Stimulated activated CD8-positive, alpha-beta memory T cell treated with anti-CD3 and anti-CD28 coated beads, Interleukin-4, amount 100 ng/mL, for 1 hour (primary cell): ENCODE data around the gene PAQR6.
A peak's percentile ranks its signal among the peaks of the same experiment; 100 is the strongest.
"Not testable (repeated sequence)": the region's sequence is repeated elsewhere in the genome, so short reads cannot be mapped to it uniquely, and the experiment has no call there.

Experiments used
- DNase-seq, 2 donors: peaks; one replicate each; pipeline ENCODE4 v3.0.0-alpha.2; 2020; ENCODE audit warnings: low read depth in 2 of 2, low spot score in 1 of 2

Gene PAQR6

DNA sequence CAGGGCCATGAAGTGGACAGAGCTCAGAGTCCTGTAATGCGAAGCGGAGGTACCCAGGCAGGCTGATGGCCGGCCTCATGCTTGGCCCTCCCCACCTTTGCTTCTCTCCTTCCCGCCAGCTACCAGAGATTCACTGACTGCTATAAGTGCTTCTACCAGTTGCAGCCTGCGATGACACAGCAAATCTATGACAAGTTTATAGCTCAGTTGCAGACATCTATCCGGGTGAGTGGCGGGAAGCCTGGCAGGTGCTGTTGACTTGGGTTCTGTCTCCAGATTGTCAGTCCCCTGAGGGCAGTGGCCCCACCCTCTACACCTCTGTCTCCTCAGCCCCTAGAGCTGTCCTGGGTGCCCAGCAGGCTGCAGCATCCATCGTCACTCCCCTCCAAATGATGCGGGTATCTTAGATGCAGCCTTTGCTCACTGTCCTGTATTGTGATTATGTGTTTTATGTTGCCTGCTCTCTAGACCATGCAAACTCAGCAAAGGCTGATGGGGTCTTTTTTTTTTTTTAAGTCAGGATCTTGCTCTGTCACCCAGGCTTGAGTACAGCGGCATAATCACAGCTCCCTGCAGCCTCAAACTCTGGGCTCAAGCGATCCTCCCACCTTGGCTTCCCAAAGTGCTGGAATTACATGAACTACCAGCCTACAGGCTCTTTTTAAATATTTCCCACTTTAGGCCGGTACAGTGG, 15.5 kb downstream of the PAQR6 start:
- DNase-seq: no peak

DNA sequence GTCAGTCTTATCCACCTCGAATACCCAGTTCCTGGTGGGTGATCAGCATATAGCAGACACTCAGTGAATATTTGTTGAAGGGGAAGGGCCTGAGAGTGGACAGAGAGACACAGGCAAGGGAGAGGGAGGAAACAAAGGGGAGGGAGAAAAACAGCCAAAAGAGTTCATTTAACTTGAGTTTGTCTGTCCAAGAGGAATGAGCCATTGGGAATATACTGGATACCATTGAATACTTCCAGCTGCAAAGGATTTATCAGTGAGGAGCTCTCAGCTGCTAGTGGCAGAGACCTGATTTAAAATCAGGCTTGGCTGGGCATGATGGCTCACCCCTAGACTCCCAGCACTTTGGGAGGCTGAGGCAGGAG, 17.4 kb downstream of the PAQR6 start:
- DNase-seq: no peak

DNA sequence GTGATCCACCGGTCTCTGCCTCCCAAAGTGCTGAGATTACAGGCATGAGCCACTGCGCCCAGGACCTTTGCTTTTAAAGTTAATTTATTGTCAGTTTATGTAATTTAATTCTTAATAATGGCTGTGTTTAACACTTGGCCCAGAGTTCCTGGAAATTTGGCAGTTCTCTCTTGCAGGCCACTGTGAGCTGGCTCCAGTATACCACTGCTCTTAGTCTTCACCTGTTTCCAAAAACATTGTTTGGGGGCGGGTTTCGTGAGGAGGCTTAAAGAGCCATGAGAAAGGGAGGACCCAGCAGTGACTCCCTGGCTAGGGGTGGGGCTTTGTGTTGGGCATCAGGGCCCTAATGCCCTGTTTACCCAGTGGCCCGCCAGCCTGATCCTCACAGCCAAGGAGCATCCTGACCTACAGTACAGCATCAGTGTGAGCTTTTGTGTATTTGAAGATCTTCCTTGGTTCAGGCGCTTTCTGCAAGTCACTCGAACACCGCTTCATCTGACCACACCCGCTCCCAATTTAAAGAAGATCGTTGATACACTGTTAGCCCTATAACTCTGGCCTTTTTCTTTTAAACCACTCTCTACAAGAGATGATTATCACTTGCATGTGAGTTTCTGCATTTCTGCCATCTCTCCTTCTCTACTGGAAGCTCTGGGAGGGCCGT, 17.9 kb downstream of the PAQR6 start:
- no peak for DNase-seq

DNA sequence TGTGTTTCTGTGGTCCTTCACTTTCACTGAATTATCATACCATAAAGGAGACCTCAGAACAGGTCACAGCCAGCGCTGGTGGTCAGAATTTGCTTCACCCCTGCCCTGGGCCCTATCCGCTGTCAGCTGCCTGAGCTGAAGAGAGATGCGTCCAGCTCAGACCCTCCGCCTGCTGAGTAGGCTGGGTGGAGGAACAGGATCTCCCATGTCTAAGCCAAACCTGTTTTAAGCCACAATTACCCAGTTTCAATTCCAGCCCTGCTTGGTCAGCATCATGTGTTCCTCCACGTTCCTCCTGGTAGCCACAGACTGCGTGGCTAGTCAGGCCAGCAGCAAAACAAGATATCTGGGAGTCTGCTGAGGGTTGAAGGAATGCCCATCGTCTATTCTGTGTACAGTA, 19.4 kb downstream of the PAQR6 start:
- DNase-seq: no peak

- no peak for DNase-seq
Observed at GRCh38 chr1:156226782-156227181, 21.1 kb downstream of the PAQR6 start.

DNA sequence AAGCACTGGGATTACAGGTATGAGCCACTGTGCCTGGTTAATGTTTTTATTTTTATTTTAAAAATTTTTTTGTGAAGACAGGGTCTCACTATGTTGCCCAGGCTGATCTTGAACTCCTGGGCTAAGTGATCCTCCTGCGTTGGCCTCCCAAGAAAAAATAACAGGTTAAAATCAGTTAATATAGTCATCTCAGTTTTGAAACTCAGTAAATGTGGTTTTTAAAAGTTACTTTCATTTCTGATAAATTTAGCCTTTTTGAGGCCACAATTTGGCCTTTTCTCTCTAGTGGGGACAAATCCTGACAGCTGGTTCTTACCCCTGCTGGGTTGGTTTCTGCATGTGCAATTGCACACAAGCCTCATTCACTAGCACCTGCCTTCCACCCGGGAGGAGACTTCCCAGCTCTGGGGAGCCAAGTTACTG, 21.7 kb downstream of the PAQR6 start:
- no peak for DNase-seq

- no peak for DNase-seq
Observed at GRCh38 chr1:156225677-156226014, 22.2 kb downstream of the PAQR6 start.

- no peak for DNase-seq
Observed at GRCh38 chr1:156221986-156222692, 25.7 kb downstream of the PAQR6 start.

- DNase-seq: no peak
Observed at GRCh38 chr1:156220226-156220625, 27.6 kb downstream of the PAQR6 start.

DNA sequence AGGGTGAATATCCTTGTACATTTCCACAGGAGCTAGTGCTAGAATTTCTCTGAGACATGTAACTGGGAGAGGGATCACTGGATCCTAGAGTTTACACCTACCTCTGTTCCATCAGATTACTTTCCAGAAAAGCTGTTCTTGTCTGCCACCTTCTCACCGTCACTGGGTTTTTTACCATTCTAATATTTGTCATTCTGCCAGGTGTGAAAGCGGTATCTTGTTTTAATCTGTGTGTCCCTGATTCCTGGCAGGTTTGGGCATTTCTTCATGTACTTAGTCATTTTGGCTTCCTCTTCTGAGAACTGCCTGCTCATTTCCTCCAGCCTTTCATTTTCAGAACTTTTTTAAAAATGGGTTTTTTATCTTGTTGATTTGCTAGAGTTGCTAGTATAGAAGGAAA, 30.0 kb downstream of the PAQR6 start:
- no peak for DNase-seq

- DNase-seq: not testable (repeated sequence)
Observed at GRCh38 chr1:156216361-156217086, 31.3 kb downstream of the PAQR6 start.

GRCh38 chr1:156214024-156214748, 33.7 kb downstream of the PAQR6 start:
- DNase-seq: no peak

DNA sequence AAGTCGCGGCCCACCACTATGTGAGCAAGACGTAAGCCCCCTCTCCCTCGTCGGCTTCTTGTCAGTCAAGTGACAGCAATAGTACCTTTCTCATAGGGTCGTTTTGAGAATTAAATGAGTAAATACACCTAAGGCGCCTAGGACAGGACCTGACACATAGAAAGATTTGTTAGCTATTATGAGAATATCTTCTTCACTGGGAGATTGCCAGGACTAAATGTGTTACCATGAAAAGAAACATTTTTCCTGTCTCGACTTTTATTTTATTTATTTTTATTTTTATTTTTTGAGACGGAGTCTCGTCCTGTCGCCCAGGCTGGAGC, 34.3 kb downstream of the PAQR6 start:
- no peak for DNase-seq

GRCh38 chr1:156212833-156213643, 34.8 kb downstream of the PAQR6 start, which contains the start of gene PMF1:
PMF1 (plus strand) TSS chr1:156213007; CDS start chr1:156213016, 9 bp downstream.
- DNase-seq: peak; percentile 90 to 91

DNA sequence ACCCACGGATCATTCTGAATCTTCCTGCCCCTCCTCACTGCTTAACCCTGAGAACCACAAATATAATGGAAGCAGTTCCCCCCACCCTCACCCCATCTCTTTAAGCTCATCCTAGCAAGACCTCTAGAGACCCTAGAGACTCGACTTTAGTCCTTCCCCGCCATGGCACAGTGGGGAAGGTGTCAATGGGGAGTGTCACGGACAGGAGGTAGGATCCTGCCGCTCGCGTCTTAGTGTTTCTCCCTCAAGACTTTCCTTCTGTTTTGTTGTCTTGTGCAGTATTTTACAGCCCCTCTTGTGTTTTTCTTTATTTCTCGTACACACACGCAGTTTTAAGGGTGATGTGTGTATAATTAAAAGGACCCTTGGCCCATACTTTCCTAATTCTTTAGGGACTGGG, 35.7 kb downstream of the PAQR6 start:
- no peak for DNase-seq

DNA sequence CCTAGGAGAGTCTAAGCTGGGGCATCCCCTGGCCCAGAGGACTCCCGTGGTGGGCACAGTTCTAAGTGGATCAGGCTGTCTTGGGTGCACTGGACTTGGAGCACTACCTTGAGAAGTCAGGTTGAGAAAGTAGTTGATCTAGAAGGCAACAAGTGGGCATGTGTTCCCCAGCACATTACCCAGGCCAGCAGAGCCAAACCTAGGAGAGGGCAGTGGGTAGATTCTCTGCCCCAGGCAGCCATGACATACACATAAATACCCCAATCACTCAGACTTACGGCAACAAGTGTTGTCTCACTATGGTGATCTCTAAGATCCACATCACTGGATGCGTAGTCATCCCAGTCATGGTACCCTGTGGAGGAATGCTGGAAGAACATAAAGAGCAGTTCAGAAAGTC, 36.6 kb downstream of the PAQR6 start:
- DNase-seq: no peak

- DNase-seq: no peak
Observed at GRCh38 chr1:156204686-156205085, 43.2 kb downstream of the PAQR6 start.

- no peak for DNase-seq
Observed at GRCh38 chr1:156203331-156203730, 44.5 kb downstream of the PAQR6 start.

- no peak for DNase-seq
Observed at GRCh38 chr1:156200044-156200443, 47.8 kb downstream of the PAQR6 start.

- no peak for DNase-seq
Observed at GRCh38 chr1:156198831-156199349, 49.0 kb downstream of the PAQR6 start.
